Stimulated activated CD8-positive, alpha-beta memory T cell treated with anti-CD3 and anti-CD28 coated beads, Interleukin-7, amount 100 ng/mL, for 48 hours (primary cell): ENCODE measurements around the gene RIMS1.

Experiments
- DNase-seq, 2 donors: peaks; one replicate each; pipeline ENCODE4 v3.0.0-alpha.2; 2020; ENCODE audit warnings: low read depth in 1 of 2; ENCODE audit errors: extremely low read depth in 1 of 2

RIMS1 gene

GRCh38 chr6:72084992-72085569, 198.7 kb downstream of the RIMS1 start:
- no peak for DNase-seq

GRCh38 chr6:72094506-72094905, 208.2 kb downstream of the RIMS1 start:
- DNase-seq: no peak

- DNase-seq: no peak
Observed at GRCh38 chr6:72102561-72102960, 216.2 kb downstream of the RIMS1 start.

GRCh38 chr6:72111611-72112010, 225.3 kb downstream of the RIMS1 start:
- DNase-seq: no peak

GRCh38 chr6:72130327-72130726, 244.0 kb downstream of the RIMS1 start:
- DNase-seq: no peak

GRCh38 chr6:72132427-72132826, 246.1 kb downstream of the RIMS1 start:
- DNase-seq: no peak

- DNase-seq: no peak
Observed at GRCh38 chr6:72132851-72133250, 246.5 kb downstream of the RIMS1 start.

- no peak for DNase-seq
Observed at GRCh38 chr6:72133324-72133723, 247.0 kb downstream of the RIMS1 start.

- no peak for DNase-seq
Observed at GRCh38 chr6:72140795-72141194, 254.4 kb downstream of the RIMS1 start.

GRCh38 chr6:72149715-72150114, 263.4 kb downstream of the RIMS1 start:
- no peak for DNase-seq

GRCh38 chr6:72151742-72152141, 265.4 kb downstream of the RIMS1 start:
- DNase-seq: no peak

GRCh38 chr6:72175916-72176315, 289.6 kb downstream of the RIMS1 start:
- DNase-seq: no peak

GRCh38 chr6:72182337-72183246, 296.2 kb downstream of the RIMS1 start:
- DNase-seq: no peak

GRCh38 chr6:72203983-72204382, 317.6 kb downstream of the RIMS1 start:
- no peak for DNase-seq

- DNase-seq: no peak
Observed at GRCh38 chr6:72205500-72205899, 319.1 kb downstream of the RIMS1 start.

- DNase-seq: no peak
Observed at GRCh38 chr6:72206606-72207005, 320.3 kb downstream of the RIMS1 start.

- no peak for DNase-seq
Observed at GRCh38 chr6:72212686-72213085, 326.3 kb downstream of the RIMS1 start.

GRCh38 chr6:72213654-72214053, 327.3 kb downstream of the RIMS1 start:
- DNase-seq: no peak

- no peak for DNase-seq
Observed at GRCh38 chr6:72216222-72217068, 330.1 kb downstream of the RIMS1 start.

- no peak for DNase-seq
Observed at GRCh38 chr6:72217626-72218025, 331.3 kb downstream of the RIMS1 start.

- no peak for DNase-seq
Observed at GRCh38 chr6:72218125-72218524, 331.8 kb downstream of the RIMS1 start.
